Omental fat pad (tissue), 4 donors: Measurements from ENCODE around the gene MGST2. TPM values are rescaled to one million over a fixed set of nuclear protein-coding genes. Genes with fewer than 3 reads are reported as not detected.

ENCODE experiments used
- ATAC-seq: fragments of 150-250 bp; one replicate; pipeline ENCODE4 v1.9.1; 2016; ENCODE audit warnings: mild to moderate bottlenecking, moderate library complexity; ENCODE audit not compliant: low FRiP score
- DNase-seq: peaks from one replicate; pipeline ENCODE4 v3.0.0-alpha.2; 2019; ENCODE audit warnings: low spot score
- total RNA-seq, 4 donors: library from RNA; depleted of rRNA; stranded (reverse); fragments of >200 nt; gene quantifications; one replicate each; pipeline ENCODE4 v1.1.0, GENCODE V29; 2016
- TF ChIP-seq, protein P1 (sequence below), 3 donors: fragments of 450-650 bp; IDR thresholded peaks; one replicate each; pipeline ENCODE4 v1.5.1; 2016 to 2017; ENCODE audit warnings: antibody characterized with exemption in 3 of 3, mild to moderate bottlenecking in 3 of 3, moderate library complexity in 2 of 3

Gene MGST2
- total RNA-seq, 4 donors from 2014 or later: 24.6 to 83.1 (median 45.4) TPM

DNA sequence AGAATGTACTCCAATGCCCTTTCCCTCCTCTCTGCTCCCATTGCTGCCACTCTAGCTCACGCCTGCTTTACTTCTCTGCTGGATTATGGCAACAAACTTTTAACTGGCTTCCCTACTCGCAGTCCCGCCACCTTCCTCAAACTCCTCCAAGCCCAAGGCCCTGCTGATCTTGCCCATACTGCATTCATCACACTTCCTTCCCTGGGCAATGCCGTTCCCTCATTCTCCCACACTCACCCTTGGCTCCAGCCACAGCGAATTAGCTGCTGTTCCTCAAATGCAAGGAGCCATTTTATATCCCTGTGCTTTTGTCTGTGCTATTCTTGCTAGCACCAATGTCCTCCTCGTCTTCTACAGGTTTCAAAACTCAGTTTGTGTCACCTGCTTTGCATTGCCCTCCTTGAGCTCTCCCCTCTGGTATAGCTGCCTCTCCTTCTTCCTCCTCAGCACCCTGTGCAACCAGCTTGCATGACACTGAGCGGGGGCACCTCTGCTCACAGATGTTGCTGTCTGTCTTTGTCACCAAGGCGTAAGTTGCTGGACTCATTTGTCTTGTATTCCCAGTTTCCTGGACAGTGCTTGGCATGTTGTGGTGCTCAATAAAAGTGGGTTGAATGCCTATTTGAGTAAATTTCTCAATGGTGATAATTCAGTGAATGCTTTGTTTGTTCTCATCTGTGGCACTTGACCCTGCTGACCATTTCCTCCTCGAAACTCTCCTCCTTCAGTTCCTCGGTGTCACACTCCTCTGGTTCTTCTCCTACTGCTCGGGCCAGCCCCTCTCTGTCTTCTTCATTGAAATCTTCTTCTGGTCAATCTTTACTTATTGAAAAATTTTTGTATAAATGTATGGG is 22.4 kb upstream of the MGST2 start:
- ATAC-seq (no peak), DNase-seq (no peak)
- TF ChIP-seq, protein P1, sequence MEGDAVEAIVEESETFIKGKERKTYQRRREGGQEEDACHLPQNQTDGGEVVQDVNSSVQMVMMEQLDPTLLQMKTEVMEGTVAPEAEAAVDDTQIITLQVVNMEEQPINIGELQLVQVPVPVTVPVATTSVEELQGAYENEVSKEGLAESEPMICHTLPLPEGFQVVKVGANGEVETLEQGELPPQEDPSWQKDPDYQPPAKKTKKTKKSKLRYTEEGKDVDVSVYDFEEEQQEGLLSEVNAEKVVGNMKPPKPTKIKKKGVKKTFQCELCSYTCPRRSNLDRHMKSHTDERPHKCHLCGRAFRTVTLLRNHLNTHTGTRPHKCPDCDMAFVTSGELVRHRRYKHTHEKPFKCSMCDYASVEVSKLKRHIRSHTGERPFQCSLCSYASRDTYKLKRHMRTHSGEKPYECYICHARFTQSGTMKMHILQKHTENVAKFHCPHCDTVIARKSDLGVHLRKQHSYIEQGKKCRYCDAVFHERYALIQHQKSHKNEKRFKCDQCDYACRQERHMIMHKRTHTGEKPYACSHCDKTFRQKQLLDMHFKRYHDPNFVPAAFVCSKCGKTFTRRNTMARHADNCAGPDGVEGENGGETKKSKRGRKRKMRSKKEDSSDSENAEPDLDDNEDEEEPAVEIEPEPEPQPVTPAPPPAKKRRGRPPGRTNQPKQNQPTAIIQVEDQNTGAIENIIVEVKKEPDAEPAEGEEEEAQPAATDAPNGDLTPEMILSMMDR (IDR thresholded peaks at IDR 0.05): no peak

DNA sequence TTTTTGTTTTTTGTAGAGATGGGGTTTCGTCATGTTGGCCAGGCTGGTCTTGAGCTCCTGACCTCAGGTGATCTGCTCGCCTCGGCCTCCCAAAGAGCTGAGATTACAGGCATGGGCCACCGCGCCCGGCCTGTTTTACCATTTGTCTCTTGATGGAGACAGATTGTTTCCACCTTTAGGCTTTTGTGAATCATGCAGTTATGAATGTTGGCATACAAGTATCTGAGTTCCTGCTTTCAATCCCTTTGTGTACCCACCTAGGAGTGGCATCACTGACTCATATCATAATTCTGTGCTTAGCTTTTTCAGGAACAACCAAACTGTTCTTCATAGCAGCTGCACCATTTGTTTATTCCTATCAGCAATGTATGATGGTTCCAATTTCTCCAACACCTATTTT is 20.2 kb upstream of the MGST2 start:
- DNase-seq: no peak
- ATAC-seq: no peak
- TF ChIP-seq, protein P1 (IDR thresholded peaks at IDR 0.05): no peak

DNA sequence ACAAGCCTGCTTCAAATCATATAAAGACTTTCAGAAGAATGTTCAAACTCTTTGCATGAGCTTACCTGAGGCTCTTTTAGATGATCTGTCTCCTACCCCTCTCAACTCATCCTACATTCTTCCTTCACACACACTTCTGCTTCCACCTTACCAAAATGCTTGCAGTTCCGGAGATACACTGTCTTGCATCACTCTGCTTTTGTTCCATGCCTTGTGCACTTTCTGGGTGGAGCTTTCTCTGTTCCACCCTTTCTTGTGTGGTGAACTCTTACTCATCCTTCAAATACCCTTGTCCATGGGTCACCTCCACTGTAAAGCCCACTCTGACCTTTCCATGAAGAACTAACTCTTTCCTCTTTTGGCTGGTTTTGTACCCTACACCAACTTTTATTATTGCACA is 18.4 kb upstream of the MGST2 start:
- ATAC-seq: no peak
- no peak for DNase-seq
- TF ChIP-seq, protein P1 (IDR thresholded peaks at IDR 0.05): no peak

DNA sequence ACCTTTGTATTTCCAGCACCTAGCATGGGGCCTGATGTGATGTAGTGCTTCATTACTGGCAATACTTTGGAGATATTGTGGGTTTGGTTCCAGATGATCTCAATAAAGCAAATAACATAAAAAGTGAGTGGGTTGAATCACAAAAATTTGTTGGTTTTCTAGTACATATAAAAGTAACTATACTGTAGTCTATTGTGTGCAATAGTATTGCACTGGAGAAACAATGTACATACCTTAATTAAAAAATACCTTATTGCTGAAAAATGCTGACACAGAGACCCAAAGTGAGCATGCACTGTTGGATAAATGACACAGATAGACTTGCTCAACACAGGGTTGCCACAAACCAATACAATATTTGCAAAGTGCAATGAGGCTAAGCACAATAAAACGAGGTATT is 17.7 kb upstream of the MGST2 start:
- ATAC-seq: no peak
- DNase-seq: no peak
- TF ChIP-seq, protein P1 (IDR thresholded peaks at IDR 0.05): no peak

DNA sequence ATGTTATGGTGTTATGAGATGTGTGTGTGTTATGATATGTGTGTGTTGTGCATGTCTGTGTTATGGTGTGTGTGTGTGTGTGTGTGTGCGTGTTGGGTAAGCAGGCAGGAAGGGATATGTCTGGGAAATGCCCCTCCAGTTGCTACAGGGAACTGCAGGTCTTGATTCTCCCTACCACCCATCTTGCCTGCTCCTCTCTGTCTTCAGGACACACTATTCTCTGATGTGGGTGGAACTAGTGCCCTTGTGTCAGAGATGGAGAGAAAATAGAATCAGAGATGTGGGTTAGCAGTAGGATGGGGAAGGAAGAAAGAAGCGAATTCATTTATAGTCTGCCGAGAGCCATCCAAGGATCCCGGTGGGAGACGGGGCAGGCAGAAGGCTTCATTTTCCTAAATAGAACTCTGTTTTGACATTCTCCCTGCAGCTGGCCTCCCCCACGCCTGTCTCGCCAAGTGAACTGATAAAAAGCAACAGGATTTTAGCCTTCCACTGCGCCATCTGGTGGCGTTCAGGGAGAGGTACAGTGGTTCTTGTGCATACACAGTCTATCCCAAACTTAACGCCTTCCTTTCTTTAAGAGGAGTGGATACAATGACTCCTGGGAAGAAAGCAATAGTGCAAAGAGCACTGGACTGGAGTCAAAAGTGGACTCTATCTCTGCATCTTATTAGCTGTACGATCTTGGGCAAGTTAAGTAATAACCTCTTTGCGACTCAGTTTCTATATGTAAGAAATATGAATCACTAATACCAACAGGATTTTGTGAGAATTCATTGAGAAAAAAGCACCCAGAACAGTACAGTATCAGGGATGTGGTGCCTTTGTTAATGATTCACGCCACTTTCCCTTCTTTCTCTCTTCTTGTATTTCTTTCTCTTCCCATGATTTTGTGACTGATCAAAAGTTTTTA is 14.1 kb upstream of the MGST2 start:
- ATAC-seq: peak; percentile 94
- DNase-seq: peak; percentile 51
- TF ChIP-seq, protein P1 (IDR thresholded peaks at IDR 0.05): peak in 1 of 3 donors; percentile 67

DNA sequence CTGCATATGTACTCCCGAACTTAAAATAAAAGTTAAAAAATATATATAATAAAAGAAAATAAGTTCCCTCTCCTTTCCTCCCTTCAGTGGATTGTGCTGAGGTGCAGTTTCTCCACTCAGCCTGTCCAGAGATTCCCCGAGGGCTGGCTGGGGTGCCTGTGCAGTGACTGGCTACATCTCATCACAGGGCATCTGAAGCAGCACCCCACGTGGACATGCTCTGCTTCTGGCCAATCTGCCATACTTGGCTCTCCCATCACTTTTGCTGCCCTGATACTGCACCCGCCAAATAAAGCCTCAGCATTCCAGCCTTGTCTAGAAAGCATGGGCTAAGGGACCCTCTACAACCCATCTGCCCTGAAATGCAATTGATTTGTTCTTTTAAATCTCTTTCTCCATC is 11.1 kb upstream of the MGST2 start:
- TF ChIP-seq, protein P1 (IDR thresholded peaks at IDR 0.05): no peak
- no peak for DNase-seq
- no peak for ATAC-seq
